ENCODE results near the gene USP48.

DNA sequence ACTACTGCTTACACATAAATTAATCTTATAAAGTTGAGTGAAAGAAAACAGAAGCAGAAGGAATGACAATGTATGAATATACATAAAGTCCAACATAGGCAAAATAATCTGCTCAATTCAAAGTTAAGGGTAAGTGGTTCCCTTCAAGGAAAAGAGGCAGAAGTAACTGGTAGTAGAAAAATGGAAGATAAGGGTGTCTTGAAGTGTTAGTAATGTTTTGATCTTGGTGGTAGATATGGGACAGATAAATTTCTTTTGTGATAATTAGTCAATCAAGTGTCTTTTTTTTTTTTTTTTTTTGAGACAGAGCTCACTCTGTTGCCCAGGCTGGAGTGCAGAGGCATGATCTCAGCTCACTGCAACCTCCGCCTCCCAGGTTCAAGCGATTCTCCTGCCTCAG lies 12.7 kb downstream of the USP48 start:
- TF ChIP-seq CTCF (IDR thresholded peaks at IDR 0.05), result no peak
- TF ChIP-seq POLR2AphosphoS5 (IDR thresholded peaks at IDR 0.05), result no peak
